SKM-1 (cell line): ENCODE results near the gene ALDH8A1.
A peak's percentile ranks its signal among the peaks of the same experiment; 100 is the strongest.
"Not testable (repeated sequence)": the region's sequence is repeated elsewhere in the genome, so short reads cannot be mapped to it uniquely, and the experiment has no call there.

Experiments used
- DNase-seq: peaks from one replicate; lab custom pipeline; 2025; ENCODE audit not compliant: unreplicated experiment; lab: John Stamatoyannopoulos, UW

Gene ALDH8A1

DNA sequence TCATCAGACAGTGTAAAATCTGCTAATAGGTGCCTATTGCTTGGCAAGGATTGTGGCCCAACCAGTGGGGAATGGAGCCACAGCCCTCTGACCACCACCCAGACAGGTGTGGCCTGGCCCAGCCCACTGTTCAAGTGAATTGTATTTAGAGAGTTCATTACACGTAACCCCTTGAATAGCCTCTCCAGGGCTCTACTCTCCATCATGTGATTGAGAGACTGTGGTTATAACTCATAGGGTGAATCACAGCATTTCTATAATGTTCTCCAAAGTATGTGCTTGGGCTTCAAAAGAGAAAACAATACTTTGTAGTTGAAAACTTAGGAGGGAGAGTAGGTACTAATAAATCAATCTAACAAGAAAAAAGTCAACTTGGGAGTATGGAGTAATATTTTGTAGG, 38.4 kb downstream of the ALDH8A1 start:
- no peak for DNase-seq

DNA sequence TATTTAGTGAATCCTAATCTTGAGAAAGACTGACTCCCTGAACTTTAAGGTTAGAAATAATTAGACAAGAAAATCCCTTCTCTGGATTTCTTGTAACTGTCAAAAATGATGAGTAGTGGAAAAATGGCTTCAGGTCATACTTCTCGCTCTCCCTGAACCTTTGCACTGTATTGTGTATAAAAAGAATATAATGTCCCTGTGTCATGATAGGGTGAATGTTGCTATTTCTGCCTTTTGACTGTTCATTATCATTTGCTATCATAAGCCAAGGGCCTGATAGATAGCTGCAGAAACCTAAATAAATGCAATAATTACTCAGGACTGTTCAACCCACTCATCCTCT, 39.3 kb downstream of the ALDH8A1 start:
- no peak for DNase-seq

DNA sequence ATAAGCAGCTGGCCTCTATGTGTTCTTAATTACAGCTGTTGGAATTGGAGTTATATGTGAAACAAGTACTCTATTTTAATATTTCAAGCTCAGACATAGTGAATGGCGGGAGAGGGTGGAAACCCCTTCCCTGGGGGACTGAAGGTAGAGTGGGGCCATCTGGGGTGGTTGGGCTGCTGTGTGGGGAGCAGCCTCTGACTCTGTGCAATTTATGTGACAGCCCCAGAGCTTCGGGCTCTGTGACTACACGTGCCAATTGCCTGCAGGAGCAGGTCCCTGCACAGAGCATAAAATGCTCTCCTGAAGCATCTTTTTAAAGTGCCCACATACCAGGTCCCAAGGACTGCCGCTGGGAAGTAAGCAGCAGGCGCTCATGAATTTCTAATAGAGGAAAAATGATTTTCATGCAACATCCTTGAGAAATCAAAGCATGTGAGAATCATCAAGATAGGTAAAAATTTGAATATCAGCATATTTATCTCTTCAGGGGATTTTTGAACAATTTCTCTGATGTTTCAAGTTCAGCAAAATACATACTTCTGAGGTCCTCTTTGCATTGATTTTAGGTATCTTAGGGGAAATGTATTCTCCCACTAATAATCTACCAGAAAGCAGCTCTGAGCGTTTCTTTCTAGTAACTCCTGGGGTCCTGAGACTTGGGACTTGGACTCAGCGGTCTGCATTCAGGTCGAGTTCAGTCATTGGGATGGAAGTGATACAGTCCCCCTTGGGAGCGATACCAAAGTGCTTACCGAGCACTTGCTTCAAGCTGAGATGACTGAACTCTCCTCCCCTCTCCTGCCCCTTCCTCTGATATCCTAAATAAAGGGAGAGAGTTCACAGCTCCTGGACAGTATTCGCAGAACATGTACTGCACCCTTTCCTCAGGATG, 40.0 kb downstream of the ALDH8A1 start:
- no peak for DNase-seq

DNA sequence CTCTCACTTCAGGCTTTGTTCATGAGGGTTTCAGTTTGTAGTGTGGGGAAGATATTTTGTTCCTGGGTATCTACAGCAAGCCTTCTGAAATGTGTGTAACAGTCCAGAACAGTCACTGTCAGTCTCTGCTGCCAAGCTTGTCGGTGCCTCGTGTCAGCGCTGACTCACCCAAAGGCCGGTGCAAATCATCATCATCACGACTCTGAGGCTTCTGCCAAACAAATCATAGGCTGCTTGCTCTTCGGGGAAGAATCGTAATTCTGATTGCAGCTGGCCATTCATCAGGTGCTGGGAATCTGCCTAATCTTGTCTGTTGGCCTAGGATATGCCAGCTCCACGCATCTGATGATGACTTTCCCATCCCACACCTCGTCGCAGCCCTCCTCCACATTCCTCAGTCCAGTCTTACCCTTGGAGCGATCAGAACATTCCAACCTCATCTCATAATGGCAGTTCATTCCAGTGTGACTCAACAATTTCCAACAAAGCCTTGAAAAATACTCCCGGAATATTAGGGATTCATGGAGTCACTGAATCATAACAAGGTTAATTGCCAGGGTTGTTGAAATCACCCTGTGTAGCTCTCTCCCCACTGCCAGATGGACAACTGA, 40.9 kb downstream of the ALDH8A1 start:
- DNase-seq, result no peak

DNA sequence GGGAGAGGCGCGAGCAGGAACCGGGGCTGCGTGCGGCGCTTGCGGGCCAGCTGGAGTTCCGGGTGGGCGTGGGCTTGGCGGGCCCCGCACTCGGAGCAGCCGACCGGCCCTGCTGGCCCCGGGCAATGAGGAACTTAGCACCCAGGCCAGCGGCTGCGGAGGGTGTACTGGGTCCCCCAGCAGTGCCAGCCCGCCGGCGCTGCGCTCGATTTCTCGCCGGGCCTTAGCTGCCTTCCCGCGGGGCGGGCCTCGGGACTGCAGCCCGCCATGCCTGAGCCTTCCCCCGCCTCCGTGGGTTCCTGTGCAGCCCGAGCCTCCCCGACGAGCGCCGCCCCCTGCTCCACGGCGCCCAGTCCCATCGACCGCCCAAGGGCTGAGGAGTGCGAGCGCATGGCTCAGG, 45.2 kb downstream of the ALDH8A1 start:
- DNase-seq, result not testable (repeated sequence)

DNA sequence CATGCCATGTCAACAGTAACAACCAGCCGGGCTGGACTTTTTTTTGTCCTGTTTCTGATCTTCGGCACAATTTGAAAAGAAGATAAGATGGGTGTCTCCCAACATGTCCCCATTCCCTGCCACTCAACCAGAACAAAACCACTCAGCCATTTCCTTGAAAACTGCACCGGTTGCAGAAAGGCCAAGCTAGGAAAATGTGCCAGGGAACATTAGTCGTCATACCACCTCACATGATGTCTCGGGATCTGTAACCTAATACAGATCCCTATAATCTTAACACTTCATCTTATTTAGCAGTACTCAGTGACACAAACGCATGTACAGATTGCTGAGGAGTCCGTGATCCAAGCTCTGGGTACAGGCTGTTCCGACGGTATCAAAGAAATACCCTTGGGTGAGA, 46.5 kb downstream of the ALDH8A1 start:
- no peak for DNase-seq

DNA sequence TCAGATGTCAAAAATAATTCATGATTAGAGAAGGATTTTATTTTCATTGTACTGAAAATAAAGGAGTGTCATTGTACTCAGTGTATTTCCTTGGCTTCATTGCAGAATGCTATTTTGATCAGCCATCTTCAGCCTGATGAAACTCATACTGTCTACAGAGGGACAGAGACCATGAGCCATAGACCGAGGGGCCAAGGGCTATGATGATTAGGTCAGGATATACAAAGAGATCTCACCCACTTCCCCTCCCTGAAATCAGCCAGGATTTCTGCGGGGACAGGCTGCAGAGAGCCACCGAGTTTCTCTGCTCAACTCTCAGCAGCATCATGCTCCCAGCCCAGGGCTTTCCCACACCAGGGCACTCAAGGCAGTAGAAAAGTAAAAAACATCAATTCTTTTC, 47.0 kb downstream of the ALDH8A1 start:
- no peak for DNase-seq

DNA sequence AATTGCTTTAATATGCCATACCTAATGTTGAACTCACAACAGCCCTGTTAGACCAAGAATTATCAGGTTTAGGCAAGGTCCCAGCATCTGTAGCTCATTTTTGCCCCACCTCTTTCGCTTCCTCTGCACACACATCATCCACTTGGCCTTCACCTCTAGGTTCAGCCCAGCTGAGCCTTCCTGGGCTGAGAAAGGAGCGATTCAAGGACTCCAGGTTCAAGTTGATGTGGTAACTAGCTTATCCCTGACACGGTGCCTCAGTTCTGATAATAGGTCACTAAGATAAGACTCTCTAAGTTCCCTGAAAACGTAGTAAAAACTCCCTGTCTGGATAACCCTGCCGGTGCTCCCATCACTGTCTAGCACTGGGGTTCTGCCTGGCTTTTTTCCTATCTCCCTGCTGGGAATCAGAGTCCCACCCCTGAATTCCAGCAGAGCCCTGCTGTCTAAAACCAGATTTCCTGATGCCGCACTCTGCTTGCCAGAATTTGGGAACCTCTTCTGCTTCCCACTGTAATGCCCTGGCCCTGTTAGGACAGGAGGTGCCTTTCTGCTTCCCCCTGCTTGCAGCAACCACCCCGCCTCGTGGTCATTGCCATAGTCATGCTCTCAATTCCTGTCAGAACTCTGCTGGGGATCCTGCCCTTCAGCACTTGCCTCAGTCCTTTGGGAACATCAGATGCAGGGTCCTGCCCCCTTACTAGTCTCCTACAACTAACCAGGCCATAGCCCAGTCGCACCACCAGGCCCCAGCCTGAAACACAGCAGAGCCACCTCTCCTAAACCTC, 47.6 kb downstream of the ALDH8A1 start:
- no peak for DNase-seq

DNA sequence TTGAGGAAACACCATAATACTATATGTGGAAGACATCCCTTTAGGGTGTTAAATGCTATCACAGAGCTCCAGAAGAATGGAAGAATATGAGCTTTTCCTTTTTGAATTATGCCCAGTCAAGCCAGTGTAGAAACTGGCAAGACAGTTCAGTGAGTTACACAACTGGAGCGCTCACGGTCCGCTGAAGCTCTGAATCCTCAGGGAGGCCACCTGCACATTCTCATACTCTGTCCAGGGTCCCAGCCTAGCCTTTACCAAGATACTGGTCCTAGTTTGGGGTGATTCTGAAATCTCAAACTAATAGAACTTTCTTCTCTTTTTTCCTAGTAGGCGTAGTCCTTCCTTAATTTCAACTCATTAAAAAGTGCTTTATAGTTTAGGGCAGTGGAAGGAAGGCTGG, 51.3 kb downstream of the ALDH8A1 start:
- no peak for DNase-seq

DNA sequence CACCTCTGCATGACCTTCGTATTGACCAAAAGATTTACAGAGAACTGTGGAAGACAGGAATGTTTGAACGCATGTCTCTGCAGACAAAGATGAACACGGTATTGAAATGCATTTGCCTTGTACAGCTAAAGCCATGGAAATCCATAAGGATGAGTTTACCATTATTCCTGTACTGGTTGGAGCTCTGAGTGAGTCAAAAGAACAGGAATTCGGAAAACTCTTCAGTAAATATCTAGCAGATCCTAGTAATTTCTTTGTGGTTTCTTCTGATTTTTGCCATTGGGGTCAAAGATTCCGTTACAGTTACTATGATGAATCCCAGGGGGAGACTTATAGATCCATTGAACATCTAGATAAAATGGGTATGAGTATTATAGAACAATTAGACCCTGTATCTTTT, 51.7 kb downstream of the ALDH8A1 start:
- not testable (repeated sequence) for DNase-seq

DNA sequence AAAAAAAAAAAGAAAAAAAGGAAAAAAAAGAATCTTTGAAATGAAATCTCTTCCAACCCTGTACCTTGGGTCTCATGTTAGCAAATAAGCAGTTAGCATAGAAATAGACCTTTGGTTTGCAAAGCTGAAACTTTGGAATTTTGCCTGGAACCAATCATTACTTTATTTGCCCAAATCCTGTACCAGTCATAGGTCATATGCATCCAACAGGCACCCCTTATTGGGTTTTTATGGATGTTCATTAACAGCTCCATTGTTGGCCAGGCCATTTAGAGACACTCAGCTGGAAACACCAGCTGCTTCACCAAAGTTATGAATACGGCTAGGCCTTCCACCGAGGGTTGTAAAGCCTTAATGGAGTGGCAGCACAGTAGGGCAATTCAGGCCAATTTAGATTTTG, 53.0 kb downstream of the ALDH8A1 start:
- no peak for DNase-seq

DNA sequence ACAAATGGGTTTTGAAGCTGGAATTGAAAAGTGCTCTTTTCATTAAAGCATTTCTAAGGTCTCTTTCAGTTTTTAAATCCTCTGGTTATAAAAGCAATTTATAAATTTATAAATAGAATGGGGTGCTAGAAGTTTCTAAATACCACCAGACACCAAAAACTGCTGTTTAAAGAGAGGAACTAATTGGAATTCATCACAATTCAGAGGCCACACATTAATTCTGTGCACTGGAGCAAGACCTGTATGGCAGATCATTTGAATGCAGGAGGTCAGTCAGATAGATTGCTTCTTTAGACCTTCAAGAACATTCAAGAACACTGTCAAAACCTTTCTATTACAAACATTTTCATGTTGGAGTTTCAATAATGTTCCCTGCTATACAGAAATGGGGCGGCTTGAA, 55.1 kb downstream of the ALDH8A1 start:
- DNase-seq, result no peak

DNA sequence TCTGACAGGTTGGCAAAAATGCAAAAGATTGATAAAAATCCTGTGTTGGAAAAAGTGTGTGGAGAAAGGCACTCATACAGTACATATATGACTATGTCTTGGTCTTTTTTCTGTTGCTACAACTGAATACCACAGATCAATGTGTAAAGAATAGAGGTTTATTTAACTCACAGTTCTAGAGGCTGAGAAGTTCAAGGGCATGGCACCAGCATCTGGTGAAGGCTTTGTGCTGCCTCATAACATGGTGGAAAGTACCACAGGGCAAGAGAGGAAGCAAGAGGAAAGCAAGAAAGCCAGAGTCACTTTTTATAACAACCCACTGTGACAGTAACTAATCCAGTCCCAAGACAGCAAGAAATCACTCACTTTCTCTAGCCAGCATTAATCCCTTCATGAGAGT, 57.5 kb downstream of the ALDH8A1 start:
- DNase-seq, result no peak

DNA sequence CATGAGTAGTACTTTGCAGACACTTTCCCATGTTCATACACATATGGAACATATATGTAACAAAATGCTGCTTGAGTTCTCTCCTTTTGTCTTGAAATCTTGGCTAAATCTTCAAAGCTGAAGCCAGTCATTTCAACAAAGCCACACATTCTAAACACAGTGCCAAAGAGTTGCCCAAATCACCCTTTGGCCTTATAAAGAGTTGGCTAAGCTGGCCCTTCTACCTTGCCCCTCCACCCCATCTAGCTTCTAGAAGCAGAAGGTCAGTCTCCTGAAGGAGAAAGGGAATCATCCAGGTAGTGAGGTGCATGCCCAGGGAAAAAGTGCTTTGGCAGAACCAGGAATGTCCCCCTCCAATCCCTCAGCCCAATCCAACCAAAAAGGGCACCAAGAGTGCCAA, 58.3 kb downstream of the ALDH8A1 start:
- no peak for DNase-seq

DNA sequence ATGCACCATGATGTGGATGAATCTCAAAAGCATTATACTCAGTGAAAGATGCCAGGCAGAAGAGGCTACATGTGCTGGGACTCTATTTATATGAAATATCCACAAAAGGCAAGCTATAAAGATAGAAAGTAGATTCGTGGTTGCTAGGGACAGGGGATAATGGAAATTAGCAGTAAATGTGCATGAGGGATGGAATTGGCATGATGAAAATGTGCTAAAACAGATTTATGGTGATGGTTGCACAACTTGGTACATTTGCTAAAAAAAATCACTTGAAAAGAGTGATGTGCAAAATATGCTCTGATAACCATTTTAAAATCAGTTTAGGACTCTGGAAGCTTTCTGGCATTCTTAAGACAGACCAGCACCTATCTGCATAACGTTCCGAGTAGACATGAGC, 61.6 kb downstream of the ALDH8A1 start:
- DNase-seq, result no peak

DNA sequence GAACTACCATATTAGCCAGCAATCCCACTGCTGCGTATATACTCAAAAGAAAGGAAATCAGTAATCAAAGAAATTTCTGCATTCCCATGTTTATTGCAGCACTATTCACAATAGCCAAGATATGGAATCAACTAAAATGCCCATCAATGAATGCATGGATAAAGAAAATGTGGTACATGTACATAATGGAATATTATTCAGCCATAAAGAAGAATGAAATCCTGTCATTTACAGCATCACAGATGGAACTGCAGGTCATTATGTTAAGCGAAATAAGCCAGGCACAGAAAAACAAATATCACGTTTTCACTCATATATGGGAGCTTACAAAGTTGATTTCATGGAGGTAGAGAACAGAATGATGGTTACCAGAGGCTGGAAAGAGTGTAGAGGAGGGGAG, 65.1 kb downstream of the ALDH8A1 start:
- no peak for DNase-seq

DNA sequence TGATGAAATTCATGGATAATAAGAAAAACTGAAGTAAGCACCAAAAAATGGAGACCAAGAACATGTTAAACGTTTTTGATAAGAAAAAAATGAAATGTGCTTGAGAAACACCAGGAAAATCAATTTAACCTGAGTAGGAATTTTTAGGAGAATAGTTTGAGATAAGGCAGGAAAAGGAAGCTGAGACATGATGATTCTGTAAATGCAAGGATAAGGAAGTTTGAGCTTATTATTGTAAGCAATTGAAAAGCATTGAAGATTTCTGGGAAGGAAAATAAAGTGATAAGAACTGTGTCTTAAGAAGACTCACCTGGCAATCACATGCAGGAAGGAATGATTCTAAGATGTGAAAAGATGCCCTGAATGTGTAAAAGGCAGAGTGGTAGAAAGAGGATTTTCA, 66.6 kb downstream of the ALDH8A1 start:
- no peak for DNase-seq

DNA sequence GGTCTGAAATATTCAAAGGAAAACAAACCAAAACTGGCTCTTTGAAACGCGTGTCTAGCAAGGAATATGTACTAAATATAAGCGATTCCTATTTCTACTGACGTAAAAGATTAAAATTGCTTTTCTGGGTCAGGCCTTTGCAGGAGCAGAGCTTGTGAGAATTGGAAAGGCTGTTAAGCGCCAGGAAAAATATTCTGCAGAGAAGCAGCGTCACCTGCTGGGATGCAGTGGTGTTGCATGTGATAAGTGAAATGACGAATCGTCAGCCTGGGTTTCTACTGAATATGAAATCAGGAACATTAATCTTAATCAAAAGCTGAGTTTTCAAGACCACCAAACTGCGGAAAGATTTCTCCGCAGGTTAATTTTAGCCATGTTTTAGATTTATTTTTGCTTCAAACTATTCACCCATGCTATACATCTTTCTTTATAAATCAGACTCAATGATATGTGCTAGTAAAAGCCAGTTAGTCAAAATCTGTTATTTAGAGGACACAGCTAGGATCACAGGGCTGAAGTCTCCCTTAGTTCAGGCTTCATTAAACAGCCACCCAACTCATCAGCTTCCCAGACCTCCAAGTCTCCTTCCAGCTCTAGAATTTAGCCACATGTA, 67.4 kb downstream of the ALDH8A1 start:
- peak; percentile 12 for DNase-seq

DNA sequence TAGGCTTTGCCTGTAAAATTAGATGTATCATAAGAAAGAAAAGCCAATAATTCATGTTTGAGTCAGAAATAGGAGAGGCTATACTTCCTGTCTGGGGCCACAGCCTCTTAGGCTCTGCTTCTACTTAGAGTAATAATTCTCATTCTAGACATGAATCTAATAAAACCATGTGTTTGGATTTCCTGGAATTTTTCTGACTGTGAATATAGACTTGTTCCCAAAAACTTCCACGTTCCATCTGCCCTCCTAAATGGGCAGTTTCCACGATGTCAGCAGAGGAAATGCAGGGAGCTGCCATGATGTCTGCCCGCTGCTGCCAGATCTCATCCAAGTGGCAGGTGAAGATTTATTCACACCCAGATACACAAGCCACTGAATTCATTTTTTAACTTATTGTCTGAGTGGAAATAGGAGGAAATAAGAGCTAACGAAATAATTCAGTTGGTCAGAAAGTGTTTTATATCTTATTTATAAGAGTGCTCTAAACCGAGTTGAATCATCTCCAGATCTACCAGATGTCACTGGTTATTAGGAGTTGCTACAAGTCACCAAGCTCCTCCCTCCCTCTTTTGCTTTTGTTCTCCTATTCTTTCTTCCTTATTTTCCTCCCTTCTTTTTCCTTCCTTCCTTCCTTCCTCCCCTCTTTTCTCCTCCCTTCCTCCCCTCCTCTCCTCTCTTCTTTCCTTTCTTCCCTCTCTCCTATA, 69.3 kb downstream of the ALDH8A1 start:
- DNase-seq, result no peak

DNA sequence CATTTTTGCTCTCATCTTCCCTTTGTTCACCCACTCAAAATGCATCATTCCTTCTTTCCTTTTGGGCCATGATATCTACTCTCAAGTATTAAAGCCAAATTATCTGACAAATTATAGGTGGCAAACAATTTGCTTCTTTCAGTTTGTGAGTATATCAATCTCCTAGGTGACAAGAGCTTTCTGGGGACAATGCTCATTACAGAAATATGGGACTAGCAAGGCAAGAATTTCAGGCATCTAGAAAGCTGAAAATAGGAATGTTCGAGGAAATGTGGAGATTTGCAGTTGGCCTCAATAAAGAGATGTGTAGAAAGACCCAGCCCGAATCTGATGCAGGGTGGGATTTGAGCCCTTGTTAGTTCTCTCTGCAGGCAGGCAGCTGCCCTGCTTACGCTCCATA, 71.8 kb downstream of the ALDH8A1 start:
- DNase-seq, result no peak

DNA sequence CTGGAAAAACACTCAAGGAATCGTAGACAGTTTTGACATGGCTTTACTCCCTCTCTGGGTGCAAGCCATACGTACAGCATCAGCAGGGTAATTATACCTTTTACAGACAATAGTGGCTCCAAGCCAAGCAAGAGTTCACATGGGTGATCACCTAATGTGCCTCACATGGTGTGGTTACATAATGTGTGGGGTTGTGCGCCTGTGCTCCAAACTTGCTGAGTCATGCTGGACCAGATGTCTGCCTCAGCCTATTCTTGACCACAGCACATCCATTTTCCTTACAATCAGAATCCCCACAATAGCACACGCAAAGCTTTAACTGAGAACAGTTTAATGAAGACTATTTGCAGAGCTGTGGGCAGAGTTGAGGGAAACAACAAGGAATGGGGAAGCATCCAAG, 74.5 kb downstream of the ALDH8A1 start:
- DNase-seq, result no peak
